GM21529 (cell line): ENCODE results near the gene CASP6.

Source experiments
- ATAC-seq: cut with Tn5 transposase; IDR thresholded peaks from one replicate; pipeline ENCODE4 v1.9.1; 2021; ENCODE audit not compliant: unreplicated experiment

CASP6 gene

GRCh38 chr4:109672169-109672930 lies 30.9 kb downstream of the CASP6 start:
- no peak for ATAC-seq

- ATAC-seq, result no peak
Measured at GRCh38 chr4:109671350-109671749, 31.9 kb downstream of the CASP6 start.

GRCh38 chr4:109665783-109666485 lies 37.3 kb downstream of the CASP6 start:
- no peak for ATAC-seq

GRCh38 chr4:109662771-109663170 lies 40.5 kb downstream of the CASP6 start:
- ATAC-seq, result no peak

- ATAC-seq, result no peak
Measured at GRCh38 chr4:109662116-109662515, 41.1 kb downstream of the CASP6 start.

- no peak for ATAC-seq
Measured at GRCh38 chr4:109658871-109659410, 44.3 kb downstream of the CASP6 start.

GRCh38 chr4:109657854-109658418 lies 45.3 kb downstream of the CASP6 start:
- no peak for ATAC-seq

- no peak for ATAC-seq
Measured at GRCh38 chr4:109655396-109655795, 47.8 kb downstream of the CASP6 start.

- peak; percentile 84 for ATAC-seq
Measured at GRCh38 chr4:109649872-109650271, 53.4 kb downstream of the CASP6 start.

- no peak for ATAC-seq
Measured at GRCh38 chr4:109648997-109649575, 54.2 kb downstream of the CASP6 start.

- ATAC-seq, result peak; percentile 62
Measured at GRCh38 chr4:109648266-109648996, 54.8 kb downstream of the CASP6 start.

GRCh38 chr4:109645874-109646710 lies 57.2 kb downstream of the CASP6 start:
- ATAC-seq, result no peak

- no peak for ATAC-seq
Measured at GRCh38 chr4:109640644-109641043, 62.6 kb downstream of the CASP6 start.
